NCI-H774 (cell line): ENCODE measurements around the gene AAMP.
A peak's percentile ranks its signal among the peaks of the same experiment; 100 is the strongest.
"Not testable (repeated sequence)": the region's sequence is repeated elsewhere in the genome, so short reads cannot be mapped to it uniquely, and the experiment has no call there.

Source experiments
- DNase-seq: peaks from one replicate; lab custom pipeline; 2025; lab: John Stamatoyannopoulos, UW

AAMP gene

DNA sequence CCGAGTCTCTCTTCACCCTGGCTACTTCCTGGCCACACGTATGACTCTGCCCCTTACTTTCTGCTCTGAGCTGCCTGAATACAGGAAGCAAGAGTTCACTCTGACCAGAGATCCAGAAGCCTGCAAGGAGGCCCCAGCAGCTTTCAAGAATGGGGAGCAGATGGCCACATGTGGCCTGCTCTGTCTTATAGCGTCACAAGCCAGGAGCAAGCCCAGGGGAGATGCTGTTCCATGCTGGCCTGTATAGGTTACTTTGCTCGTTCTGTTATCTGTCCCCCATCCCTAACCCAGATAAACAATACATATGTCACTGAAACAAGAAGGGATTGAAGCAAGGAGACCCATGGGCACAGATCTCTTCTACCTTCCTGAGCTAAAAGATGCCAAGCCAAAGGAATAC is 4.6 kb upstream of the AAMP start:
- DNase-seq = no peak

DNA sequence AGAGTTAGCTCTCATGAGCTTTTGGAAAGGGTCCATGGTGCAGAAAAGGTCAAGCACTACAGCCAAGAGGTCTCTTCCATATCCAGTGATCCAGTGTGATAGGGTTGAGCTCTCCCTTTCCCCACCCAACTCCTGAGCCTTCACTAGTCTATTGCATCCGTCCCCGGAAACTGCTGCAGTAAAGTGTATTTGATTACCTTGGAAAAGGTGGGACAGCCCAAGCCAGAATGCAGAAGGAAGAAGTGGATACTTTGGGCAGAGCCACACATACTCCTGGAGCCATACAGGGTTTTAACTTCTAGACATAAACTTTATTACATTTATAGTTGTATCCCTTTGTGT is 3.9 kb upstream of the AAMP start:
- no peak for DNase-seq

GRCh38 chr2:218273214-218273907 is 3.4 kb upstream of the AAMP start:
- DNase-seq = not testable (repeated sequence)

DNA sequence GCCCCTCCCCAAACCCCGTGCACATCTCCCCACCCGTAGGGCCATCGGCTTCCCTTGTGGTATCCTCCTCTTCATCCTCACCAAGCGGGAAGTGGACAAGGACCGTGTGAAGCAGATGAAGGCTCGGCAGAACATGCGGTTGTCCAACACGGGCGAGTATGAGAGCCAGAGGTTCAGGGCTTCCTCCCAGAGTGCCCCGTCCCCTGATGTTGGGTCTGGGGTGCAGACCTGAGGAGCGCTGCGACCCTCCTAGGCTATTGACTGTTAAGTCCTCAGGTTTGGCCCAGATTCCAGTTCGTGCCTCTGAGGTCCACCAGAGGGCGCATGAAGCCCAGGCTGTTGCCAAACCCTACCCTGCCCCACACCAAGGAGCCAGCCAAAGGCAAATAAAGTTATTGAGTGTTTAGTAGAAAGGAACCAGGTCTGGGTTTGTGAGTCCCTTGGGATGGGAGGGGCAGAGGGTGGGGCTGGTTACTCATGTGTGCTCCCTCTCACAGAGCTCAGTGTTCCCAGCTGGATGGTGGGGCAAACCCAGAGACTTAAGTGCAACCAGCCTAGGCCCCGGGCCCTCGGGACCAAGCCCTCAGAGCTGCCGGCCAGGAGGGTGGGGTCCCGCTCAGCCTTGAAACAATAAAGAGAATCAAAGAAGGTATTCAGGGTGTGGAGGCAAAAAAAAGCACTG is 2.7 kb upstream of the AAMP start:
- peak; percentile 28 for DNase-seq

DNA sequence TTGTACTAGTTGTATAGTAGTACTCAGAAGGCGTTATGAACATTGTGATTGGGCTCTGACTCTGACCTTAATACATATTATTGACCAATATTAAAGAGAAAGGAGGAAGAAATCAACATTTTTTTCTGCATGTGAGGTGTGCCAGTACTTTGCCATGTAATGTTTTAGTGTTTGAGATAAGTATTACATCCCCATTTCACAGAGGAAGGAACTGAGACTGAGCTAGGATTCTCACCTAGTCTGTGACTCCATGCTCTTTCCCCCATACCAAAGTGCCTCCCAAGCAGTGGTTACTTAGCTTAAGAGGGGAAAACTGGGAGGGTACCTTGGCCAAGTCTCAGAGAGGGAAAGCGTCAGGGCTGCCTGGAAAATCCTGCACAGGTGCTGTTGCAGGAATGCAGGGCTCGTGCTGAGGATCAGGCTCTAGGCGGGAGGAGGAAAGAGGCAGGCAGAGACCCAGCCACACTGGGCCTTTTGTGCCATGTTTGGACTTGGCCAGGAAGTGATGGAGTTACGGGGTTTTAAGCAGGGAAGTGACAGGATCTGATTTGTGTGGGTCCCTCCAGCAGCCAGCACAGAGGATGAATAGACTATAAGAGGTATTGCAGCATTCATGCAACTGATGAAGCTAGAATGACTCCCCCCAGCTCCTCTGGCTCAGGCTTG is 2.1 kb upstream of the AAMP start:
- DNase-seq = no peak

DNA sequence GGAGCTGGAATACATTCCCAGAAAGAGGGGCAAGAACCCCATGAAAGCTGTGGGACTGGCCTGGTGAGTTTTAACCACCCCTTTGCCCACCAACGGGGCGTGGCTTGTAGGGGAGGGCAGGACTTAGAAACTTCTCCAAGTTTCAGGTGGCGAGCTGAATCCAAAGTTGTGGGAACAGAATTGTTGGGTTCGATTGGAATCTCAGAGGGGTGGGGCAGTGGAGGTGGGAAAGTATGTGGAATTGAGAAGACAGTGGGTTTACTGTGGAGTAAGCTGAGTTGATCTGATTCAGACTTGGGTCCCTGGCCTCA is 1.5 kb upstream of the AAMP start:
- no peak for DNase-seq

- DNase-seq = no peak
Observed at GRCh38 chr2:218270721-218271486, 967 bp upstream of the AAMP start.

DNA sequence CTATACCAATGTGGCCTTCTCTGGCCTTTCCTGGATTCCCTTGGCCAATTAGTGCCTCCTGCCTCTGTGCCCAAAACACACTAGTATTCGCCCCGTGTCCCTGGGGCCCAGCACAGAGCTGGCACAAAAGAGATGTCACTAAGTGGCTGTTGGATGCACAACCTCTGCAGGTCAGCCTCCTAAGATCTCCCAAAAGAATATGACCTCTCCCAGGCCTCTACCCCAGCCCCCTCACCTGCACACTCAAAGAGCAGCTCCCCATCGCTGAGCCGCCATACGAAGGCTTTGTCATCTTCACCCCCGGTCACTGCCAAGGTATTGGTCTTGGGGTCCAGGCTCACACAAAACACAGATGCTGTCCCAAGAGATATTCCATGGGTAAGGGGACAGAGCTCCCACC is 2.7 kb downstream of the AAMP start:
- DNase-seq = no peak

DNA sequence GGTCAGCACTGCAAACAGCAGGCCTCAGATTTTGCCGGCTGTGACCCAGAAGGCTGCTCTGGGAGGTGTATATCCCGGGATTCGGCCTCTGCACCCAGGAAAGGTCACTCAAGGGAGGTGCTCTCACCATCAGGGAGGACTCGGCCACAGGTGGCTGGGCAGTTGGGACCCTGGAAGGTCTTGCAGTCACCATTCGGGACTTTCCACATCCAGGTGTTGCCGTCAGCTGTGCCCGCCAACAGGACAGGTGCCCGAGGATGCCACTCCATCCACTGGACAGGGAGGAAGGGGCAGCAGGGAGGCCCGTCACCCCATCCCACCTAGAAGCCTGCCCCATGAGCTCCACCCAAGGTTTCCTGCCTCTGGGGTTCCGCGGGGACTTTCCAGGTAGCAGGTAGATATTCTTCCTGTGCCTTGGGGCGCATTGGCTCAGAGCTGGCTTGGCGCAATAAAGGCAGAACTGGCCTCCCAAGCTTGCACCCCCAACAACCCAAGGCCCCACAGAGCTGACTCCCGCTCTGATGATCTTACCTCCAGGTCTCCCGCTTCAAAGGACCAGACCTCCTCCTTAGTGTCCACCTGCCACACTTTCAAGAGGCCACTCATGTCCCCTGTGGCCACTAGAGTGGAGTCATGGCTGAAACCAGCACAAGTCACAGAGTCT is 3.5 kb downstream of the AAMP start:
- no peak for DNase-seq

- no peak for DNase-seq
Observed at GRCh38 chr2:218265626-218266025, 4.3 kb downstream of the AAMP start.

GRCh38 chr2:218264773-218265561 is 5.0 kb downstream of the AAMP start:
- DNase-seq = no peak

GRCh38 chr2:218263817-218264641 is 5.9 kb downstream of the AAMP start:
- no peak for DNase-seq

- no peak for DNase-seq
Observed at GRCh38 chr2:218262631-218263586, 7.0 kb downstream of the AAMP start.

GRCh38 chr2:218262237-218262600 is 7.7 kb downstream of the AAMP start:
- no peak for DNase-seq

DNA sequence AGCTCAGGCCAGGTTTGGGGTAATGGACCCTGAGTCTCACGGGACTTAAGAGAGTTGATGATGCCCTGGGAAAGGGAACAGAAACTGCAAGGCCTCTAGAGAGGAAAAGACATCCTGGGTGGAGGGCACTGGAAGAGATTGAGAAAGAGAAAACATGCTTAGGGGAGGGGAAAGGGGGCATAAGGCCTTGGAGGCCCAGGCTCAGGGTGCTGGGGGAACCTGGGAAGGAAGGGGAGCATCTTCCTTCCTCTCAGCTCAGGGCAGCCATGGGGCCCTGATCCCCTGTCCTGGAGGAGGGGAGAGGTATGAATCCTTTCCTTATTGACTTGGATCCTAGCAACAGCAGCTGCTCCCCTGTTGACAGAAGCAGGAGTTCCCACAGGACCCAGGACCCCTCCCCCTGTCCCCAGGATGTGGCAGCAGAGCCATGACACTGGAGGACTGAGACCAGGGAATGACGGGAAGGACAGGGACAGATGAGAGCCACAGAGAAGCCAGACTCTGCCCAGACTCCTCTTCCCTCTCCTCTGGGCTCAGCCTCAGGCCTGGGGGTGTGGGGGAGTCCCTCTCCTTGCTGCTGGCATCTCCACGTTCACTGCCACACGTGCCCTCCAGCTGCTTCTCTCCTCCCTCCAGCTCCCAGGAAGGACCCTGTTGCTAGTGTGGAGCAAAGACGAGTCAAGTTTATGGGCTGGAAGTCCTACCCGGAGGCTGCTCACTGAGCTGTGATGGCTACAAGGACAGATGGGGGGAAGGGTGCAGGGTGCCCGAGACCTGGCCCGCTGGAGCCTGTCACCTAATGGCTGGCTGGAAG is 8.3 kb downstream of the AAMP start:
- DNase-seq = no peak

GRCh38 chr2:218260742-218261422 is 9.1 kb downstream of the AAMP start, which contains the start of gene GPBAR1:
TSS of gene GPBAR1 (plus strand) at chr2:218261015. CDS start at chr2:218262725, 1,710 bp downstream.
- DNase-seq = no peak

GRCh38 chr2:218260166-218260565 is 9.8 kb downstream of the AAMP start:
- DNase-seq = no peak
